ENCODE results near the gene BEAN1.

The BEAN1 gene

GRCh38 chr16:66434619-66435430 lies 7.7 kb downstream of the BEAN1 start:
- TF ChIP-seq CTCF (IDR thresholded peaks at IDR 0.05; ENCODE audit: borderline replicate concordance, insufficient read depth, low read depth, low read length) = no peak
- no peak overlapping the region for H3K4me3 ChIP-seq (ENCODE audit: low read depth, low read length)

- no peak overlapping the region for H3K4me3 ChIP-seq (ENCODE audit: low read depth, low read length)
- no peak for TF ChIP-seq CTCF (IDR thresholded peaks at IDR 0.05; ENCODE audit: borderline replicate concordance, insufficient read depth, low read depth, low read length)
These were observed 8.8 kb downstream of the BEAN1 start for GRCh38 chr16:66435896-66436295.

- no peak overlapping the region for H3K4me3 ChIP-seq (ENCODE audit: low read depth, low read length)
- no peak for TF ChIP-seq CTCF (IDR thresholded peaks at IDR 0.05; ENCODE audit: borderline replicate concordance, insufficient read depth, low read depth, low read length)
These were observed 10.4 kb downstream of the BEAN1 start for GRCh38 chr16:66437391-66437945.

- no peak for TF ChIP-seq CTCF (IDR thresholded peaks at IDR 0.05; ENCODE audit: borderline replicate concordance, insufficient read depth, low read depth, low read length)
- no peak overlapping the region for H3K4me3 ChIP-seq (ENCODE audit: low read depth, low read length)
These were observed 11.4 kb downstream of the BEAN1 start for GRCh38 chr16:66438536-66438935.

GRCh38 chr16:66439051-66439730 lies 12.1 kb downstream of the BEAN1 start:
- H3K4me3 ChIP-seq (ENCODE audit: low read depth, low read length) = no peak overlapping the region
- TF ChIP-seq CTCF (IDR thresholded peaks at IDR 0.05; ENCODE audit: borderline replicate concordance, insufficient read depth, low read depth, low read length) = no peak

GRCh38 chr16:66440271-66440802 lies 13.2 kb downstream of the BEAN1 start:
- no peak for TF ChIP-seq CTCF (IDR thresholded peaks at IDR 0.05; ENCODE audit: borderline replicate concordance, insufficient read depth, low read depth, low read length)
- H3K4me3 ChIP-seq (ENCODE audit: low read depth, low read length) = no peak overlapping the region
